GM21515 (cell line): ENCODE data around the gene ACAN.

Experiments
- ATAC-seq: cut with Tn5 transposase; IDR thresholded peaks from one replicate; pipeline ENCODE4 v1.9.1; 2021; ENCODE audit not compliant: unreplicated experiment

ACAN gene

DNA sequence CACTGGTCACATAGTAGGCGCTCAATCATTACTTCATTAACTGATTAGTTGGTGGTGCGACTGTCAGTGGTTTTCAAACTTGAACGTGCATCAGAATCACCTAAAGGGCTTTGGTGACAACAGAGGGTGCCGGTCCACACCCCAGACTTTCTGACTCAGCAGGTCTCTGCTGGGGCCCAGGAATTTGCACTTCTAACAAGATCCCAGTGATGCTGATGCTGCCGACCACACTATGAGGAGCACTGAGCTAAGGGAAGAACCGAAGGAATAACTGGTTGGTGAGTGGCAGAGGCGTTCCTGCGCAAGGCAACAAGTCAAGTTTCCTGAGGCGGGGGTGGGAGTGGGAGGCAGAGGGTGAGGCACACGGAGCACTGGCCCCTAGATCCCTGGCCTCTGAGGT is 73.3 kb downstream of the ACAN start:
- no peak for ATAC-seq

- ATAC-seq = no peak
Observed at GRCh38 chr15:88877415-88877814, 74.2 kb downstream of the ACAN start.

DNA sequence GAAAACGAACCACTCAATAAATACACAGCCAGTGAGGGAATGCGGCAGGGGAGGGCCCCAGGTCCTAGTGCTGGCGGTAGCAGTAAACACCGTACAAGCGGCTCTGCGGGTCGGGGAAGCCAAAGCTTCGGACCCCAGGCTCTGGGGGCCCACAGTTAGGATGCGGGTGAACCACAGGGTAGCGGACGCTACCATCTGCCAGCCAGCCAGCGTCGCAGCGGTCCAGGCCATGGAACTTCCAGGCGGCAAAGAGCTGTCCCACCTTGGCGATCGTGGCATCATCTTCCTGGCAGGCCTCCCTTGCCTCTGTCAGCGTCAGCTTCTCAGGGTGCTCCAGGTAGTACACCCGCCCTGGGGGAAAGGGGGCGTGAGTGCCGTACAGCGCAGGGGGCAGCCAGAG is 74.7 kb downstream of the ACAN start:
- no peak for ATAC-seq

GRCh38 chr15:88878720-88879184 is 75.5 kb downstream of the ACAN start:
- ATAC-seq = no peak

DNA sequence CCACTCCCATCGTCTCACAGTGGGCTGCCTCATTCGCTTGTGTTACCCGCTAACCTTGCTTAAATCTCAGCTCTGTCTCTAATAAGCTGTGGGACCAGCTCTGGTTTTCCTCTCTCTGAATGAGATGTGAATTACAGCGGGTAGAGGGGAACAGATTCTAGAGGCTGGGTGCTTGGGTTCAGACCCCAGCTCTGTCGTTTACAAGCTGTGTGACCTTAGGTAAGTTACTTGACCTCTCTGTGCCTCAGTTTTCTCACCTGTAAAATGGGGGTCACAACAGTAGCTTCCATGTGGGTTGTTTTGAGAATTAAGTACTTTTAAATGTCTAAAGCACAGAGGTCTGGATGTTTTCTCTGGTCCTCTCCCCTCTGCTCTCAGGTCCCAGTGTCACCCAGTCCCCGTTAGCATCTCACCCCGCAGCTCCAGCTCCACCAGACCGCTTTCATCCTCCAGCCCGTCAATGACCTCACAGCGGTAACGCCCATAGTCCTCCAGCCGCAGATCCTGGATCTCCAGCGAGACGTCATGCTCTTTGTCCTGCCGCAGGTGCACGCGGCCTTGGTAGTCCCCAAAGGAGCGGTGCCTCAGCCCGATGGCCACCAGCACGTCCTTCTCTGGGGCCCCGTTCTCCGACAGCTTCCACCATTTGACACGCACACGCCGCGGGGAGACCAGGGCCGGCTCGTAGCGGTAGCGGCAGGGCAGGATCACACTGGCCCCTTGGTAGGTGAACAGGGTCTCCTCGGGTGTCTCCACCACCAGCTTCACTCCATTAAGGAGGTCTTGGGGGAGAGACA is 77.9 kb downstream of the ACAN start:
- no peak for ATAC-seq

- no peak for ATAC-seq
Observed at GRCh38 chr15:88881775-88882174, 78.5 kb downstream of the ACAN start.

- ATAC-seq = no peak
Observed at GRCh38 chr15:88882785-88883184, 79.5 kb downstream of the ACAN start.

GRCh38 chr15:88887068-88887580 is 83.9 kb downstream of the ACAN start:
- no peak for ATAC-seq

DNA sequence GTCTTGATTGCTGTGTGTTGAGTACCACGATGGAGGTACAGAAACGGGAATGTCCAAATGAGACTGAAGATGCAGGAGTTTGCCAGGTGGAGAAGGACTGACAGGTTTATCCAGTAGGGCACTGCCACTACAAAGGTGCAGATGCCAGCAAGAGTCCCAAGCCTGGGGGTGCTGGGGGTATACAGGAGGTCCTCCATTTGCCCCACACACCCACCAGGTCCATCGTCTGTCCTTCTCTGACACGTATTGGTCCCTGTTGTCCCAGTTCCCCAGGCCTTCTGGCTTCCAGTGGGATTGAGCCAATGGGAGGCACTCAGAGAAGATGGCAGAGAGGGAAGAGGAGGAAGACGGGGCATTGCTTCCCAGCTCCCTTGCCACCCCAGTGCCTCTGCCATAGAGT is 85.5 kb downstream of the ACAN start:
- no peak for ATAC-seq

DNA sequence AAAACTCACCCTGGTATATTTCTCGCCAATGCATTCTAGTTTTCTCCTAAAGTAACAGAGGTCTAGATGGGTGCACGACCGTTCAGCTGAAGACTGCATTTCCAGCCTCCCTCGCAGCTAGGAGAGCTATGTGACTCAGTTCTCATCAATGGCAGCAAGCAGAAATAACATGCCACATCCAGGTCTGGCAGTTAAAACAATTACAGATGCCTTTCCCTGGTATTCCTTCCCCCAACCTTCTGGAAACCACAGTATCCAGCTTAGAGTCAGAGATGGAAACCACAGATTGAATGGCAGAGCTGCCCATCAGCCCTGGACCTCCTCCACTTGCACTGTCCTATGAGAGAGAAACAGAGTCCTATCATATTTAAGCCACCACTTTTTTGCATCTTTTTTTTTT is 87.3 kb downstream of the ACAN start:
- no peak for ATAC-seq

- ATAC-seq = no peak
Observed at GRCh38 chr15:88891540-88892254, 88.5 kb downstream of the ACAN start.

DNA sequence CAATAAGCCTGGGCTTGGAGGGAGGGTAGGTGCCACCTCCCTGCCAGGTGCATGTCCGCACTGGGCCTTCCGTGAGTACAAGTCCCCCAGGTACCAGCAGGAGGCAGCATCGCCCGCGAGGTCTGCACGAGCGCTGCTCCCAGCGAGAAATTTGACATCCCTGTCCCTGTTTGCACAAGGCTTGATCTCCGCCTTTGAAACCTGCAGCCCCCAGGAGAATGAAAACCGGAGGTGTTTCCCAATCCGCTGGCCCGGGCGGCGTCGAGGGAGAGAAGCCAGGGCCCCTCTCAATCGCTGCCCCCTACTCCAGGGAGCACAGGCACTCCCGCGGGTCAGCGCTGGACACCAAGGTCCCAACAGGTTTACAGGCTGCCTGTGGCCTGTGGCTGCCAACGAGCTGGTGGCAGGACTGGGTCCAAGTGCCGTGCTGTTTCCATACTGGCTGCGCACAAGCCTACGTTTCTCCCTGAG is 91.1 kb downstream of the ACAN start:
- ATAC-seq = no peak

GRCh38 chr15:88894819-88895767 is 91.9 kb downstream of the ACAN start, which contains the start of gene HAPLN3:
Gene HAPLN3 (minus strand): TSS chr15:88895544. CDS start chr15:88887298, 8,246 bp downstream.
- ATAC-seq = peak; percentile 47

DNA sequence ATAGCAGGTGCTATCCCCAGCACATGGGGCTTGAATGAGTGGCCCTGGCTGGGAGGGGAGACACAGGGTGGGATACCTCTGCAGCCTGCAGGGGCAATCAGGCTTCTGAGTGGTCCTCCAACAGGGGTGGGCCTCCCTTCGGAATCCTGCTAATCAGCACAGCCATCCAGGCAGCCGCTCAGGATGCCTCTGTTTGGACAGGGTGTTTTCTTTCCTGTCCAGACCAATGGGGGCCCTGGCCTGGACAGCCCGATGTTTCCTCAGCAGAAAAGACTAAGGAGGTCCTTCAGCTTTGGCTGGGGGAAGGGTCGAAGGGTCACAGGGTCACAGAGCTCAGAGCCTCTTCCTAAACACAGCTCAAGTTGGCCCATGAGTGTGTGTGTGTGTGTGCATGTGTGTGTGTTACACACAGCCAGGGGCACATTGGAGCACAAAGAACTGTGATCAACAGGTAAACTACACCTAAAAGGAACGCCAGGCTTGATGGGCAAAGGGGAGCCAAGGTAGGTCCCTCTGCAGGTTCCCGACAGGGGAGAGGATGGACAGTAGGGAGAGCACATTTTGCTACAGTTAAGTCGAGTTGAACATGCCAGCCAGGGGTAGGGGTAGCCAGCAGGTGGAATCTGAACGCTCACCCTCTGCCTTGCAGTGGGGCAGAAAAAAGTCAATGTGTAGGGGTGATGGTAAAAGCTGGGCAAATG is 93.2 kb downstream of the ACAN start:
- ATAC-seq = no peak

- ATAC-seq = no peak
Observed at GRCh38 chr15:88897142-88897455, 93.9 kb downstream of the ACAN start.

- ATAC-seq = no peak
Observed at GRCh38 chr15:88897456-88898194, 94.4 kb downstream of the ACAN start.

DNA sequence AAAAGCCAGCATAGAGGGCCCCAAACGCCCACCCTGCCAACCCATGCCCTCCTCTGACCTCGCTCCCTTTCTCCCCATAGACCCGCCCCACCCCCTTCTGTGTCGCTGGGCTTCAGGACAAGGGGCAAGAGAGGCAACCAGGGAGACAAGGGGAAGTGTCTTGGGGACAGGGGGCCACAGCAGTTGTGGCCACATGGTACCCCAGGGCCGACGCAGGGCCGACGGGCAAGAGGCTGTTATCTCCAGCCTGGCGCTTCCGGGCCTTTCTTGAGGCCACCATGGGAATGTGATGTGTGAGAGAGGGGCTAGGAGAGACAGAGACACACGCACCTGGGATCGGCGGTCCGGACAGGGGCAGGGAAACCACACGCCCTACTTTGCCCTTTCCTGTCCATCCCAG is 95.5 kb downstream of the ACAN start:
- ATAC-seq = no peak

DNA sequence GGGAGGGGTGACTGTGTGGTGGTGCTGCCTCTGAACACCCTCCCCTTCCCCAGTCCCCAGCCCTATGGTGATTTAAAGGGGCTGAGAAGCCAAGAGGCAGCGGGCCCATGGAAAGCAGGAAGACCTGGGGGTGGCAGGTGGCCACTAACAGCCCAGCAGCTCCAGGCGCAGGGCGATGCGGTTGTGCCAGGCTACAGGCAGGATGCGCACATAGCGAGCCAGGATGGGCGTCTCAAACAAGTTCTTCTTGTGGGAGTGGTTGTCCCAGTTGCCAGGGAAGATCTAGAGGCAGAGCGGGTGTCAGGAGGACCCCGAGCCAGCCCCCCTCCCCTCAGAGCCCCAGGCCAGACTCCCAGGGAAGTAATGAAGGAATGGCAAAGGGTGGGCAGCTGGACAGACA is 96.0 kb downstream of the ACAN start:
- no peak for ATAC-seq

- no peak for ATAC-seq
Observed at GRCh38 chr15:88900309-88900981, 97.2 kb downstream of the ACAN start.
